Endodermal cell (in vitro differentiated cells): ENCODE data around the gene VRTN. TPM values are rescaled to one million over a fixed set of nuclear protein-coding genes. Genes with fewer than 3 reads are reported as not detected.

ENCODE experiments used
- DNase-seq: peaks from one replicate; pipeline ENCODE4 v3.0.0-alpha.2; 2017
- H3K27ac ChIP-seq: 2 replicates; pipeline ENCODE4 v1.5.1; 2013; ENCODE audit warnings: mild to moderate bottlenecking, low read depth, low read length, moderate library complexity
- H3K27me3 ChIP-seq: 2 replicates; pipeline ENCODE4 v1.6.1; 2013; ENCODE audit warnings: mild to moderate bottlenecking, low read length, moderate library complexity; ENCODE audit not compliant: insufficient read depth, control insufficient read depth, poor library complexity, severe bottlenecking
- H3K36me3 ChIP-seq: 2 replicates; pipeline ENCODE4 v1.7.0; 2013; ENCODE audit warnings: mild to moderate bottlenecking, low read length, moderate library complexity; ENCODE audit not compliant: control insufficient read depth, insufficient read depth
- H3K4me1 ChIP-seq: one replicate; pipeline ENCODE4 v1.7.0; 2013; ENCODE audit warnings: low read length; ENCODE audit not compliant: control insufficient read depth, insufficient read depth
- H3K4me3 ChIP-seq: 2 replicates; pipeline ENCODE4 v1.5.1; 2013; ENCODE audit warnings: mild to moderate bottlenecking, low read length, moderate library complexity
- H3K9ac ChIP-seq: 2 replicates; pipeline ENCODE4 v1.6.1; 2013; ENCODE audit warnings: mild to moderate bottlenecking, low read length, moderate library complexity; ENCODE audit not compliant: poor library complexity, severe bottlenecking; ENCODE audit errors: extremely low read depth
- H3K9me3 ChIP-seq: 2 replicates; pipeline ENCODE4 v1.6.1; 2013; ENCODE audit warnings: mild to moderate bottlenecking, low read length, moderate library complexity; ENCODE audit not compliant: control insufficient read depth
- H3K27ac Mint-ChIP-seq: 2 replicates; pipeline ENCODE4 v1.8.0; 2020; ENCODE audit warnings: mixed read lengths
- H3K27me3 Mint-ChIP-seq: 2 replicates; pipeline ENCODE4 v1.8.0; 2021; ENCODE audit warnings: mild to moderate bottlenecking, mixed read lengths; ENCODE audit not compliant: insufficient read depth
- H3K36me3 Mint-ChIP-seq: 2 replicates; pipeline ENCODE4 v1.8.0; 2020; ENCODE audit warnings: low read depth, mixed read lengths
- H3K4me1 Mint-ChIP-seq: 2 replicates; pipeline ENCODE4 v1.8.0; 2020; ENCODE audit warnings: mixed read lengths
- H3K4me3 Mint-ChIP-seq: 2 replicates; pipeline ENCODE4 v1.8.0; 2020; ENCODE audit warnings: mild to moderate bottlenecking, moderate library complexity, mixed read lengths
- H3K9me3 Mint-ChIP-seq: 2 replicates; pipeline ENCODE4 v1.8.0; 2020; ENCODE audit warnings: mild to moderate bottlenecking, mixed read lengths
- CTCF ChIP-seq: fragments of 200-600 bp; sonication (generic); conservative IDR thresholded peaks from 2 replicates; pipeline ENCODE4 v1.5.0; 2021; ENCODE audit warnings: antibody characterized with exemption, mild to moderate bottlenecking
- WGBS, 2 experiments: methylation state at CpG; one replicate each; pipeline versions ENCODE4 v1.1.5 to v1.1.7; 2013; ENCODE audit warnings: missing lambda C conversion rate in 2 of 2, mixed read lengths in 1 of 2; ENCODE audit not compliant: insufficient coverage in 1 of 2, insufficient read length in 1 of 2; 5-methylcytosine and 5-hydroxymethylcytosine counted together
- total RNA-seq, 2 donors: library from RNA; stranded (reverse); fragmentation: NEBNext Ultra II Directional in 1 of 2; extraction: Animal tissue kit (Norgen Biotek cat#: 25700) in 1 of 2; gene quantifications; 2 replicates in 1 of 2; 3 replicates in 1 of 2; pipeline ENCODE4 v1.2.1, GENCODE V29; 2021

The VRTN gene
- total RNA-seq, 2 donors from 2014 or later: 61.8 to 108 TPM

GRCh38 chr14:74400031-74400685 lies 51.9 kb downstream of the VRTN start:
- no peak overlapping the region for H3K27ac Mint-ChIP-seq
- no peaks in the 10 kb centered on the region for H3K9me3 Mint-ChIP-seq
- no peak overlapping the region for H3K9ac ChIP-seq
- H3K27me3 ChIP-seq: no peaks in the 10 kb centered on the region
- H3K36me3 ChIP-seq: no peaks in the 10 kb centered on the region
- 63 to 71% methylated on average over 13 of the region's 13 CpGs for WGBS, 2 experiments
- H3K4me3 ChIP-seq: no peak overlapping the region
- no peak overlapping the region for H3K4me3 Mint-ChIP-seq
- H3K27me3 Mint-ChIP-seq: no peaks in the 10 kb centered on the region
- peak; percentile 86 for DNase-seq
- H3K9me3 ChIP-seq: no peaks in the 10 kb centered on the region
- H3K4me1 Mint-ChIP-seq: peaks cover 57% of the 10 kb centered on the region
- no peaks in the 10 kb centered on the region for H3K36me3 Mint-ChIP-seq
- H3K4me1 ChIP-seq: peaks cover 30% of the 10 kb centered on the region
- TF ChIP-seq CTCF: peak; percentile 61
- no peak overlapping the region for H3K27ac ChIP-seq

- no peak for TF ChIP-seq CTCF
- H3K4me1 ChIP-seq: peaks cover 30% of the 10 kb centered on the region
- H3K9ac ChIP-seq: no peak overlapping the region
- no peaks in the 10 kb centered on the region for H3K36me3 Mint-ChIP-seq
- H3K27ac ChIP-seq: no peak overlapping the region
- no peaks in the 10 kb centered on the region for H3K27me3 ChIP-seq
- DNase-seq: peak; percentile 63
- H3K27me3 Mint-ChIP-seq: no peaks in the 10 kb centered on the region
- H3K36me3 ChIP-seq: no peaks in the 10 kb centered on the region
- no peaks in the 10 kb centered on the region for H3K9me3 ChIP-seq
- WGBS, 2 experiments: 57% methylated on average over 8 of the region's 8 CpGs; no CpG with 5 or more reads in 1 of the 2 experiments
- no peak overlapping the region for H3K4me3 ChIP-seq
- peaks cover 57% of the 10 kb centered on the region for H3K4me1 Mint-ChIP-seq
- H3K4me3 Mint-ChIP-seq: peak overlapping the region; percentile 25
- H3K9me3 Mint-ChIP-seq: no peaks in the 10 kb centered on the region
- peak overlapping the region; percentile 48 for H3K27ac Mint-ChIP-seq
Observed at GRCh38 chr14:74400919-74401503, 52.7 kb downstream of the VRTN start.

DNA sequence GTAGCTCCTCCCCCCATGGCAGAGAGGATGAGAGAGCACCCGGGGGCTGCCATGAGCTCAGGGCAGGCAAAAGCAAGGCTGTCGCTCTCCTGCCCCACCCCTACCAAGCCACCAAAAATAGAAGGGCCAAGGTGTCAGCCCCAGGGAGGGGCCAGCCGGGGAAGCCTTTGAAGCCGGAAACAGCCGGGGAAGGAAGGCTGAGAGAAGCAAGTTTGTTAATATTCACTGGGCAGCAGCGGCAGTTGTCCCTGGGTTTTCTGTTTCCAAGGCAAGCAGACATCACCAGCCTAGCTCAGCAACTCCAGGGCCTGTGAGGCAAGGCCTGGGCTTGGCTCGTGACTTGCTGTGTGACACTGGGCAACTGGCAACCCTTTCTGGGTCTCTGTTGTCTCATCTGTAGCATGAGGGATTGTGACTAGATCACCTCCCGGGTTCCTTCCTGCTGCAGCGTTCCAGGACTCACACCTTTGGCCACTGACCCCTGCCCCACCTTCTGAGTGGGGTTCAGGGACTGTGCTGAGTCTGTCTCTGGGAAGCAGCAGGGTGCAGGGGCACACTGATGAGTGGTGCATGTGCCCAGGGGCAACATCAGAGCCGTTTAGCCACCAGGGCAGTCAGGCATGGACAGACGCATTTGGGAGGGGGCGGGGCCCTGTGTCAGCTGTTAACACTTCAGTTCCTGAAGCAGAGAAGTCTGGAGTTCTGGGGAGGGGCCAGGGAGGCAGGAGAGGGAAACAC lies 53.4 kb downstream of the VRTN start:
- Mint-ChIP-seq H3K4me1 (peaks cover 57% of the 10 kb centered on the region), H3K9me3 (no peaks in the 10 kb centered on the region), H3K4me3 (peak overlapping the region; percentile 25), H3K36me3 (no peaks in the 10 kb centered on the region), H3K27ac (peak overlapping the region; percentile 48), H3K27me3 (no peaks in the 10 kb centered on the region)
- H3K4me1 ChIP-seq: peaks cover 35% of the 10 kb centered on the region
- H3K9me3 ChIP-seq: no peaks in the 10 kb centered on the region
- no peak for TF ChIP-seq CTCF
- peak overlapping the region; percentile 67 for H3K4me3 ChIP-seq
- no peak overlapping the region for H3K27ac ChIP-seq
- H3K36me3 ChIP-seq: no peaks in the 10 kb centered on the region
- DNase-seq: peak; percentile 91
- no peak overlapping the region for H3K9ac ChIP-seq
- WGBS, 2 experiments: 23 to 24% methylated on average over 7 to 12 of the region's 12 CpGs
- H3K27me3 ChIP-seq: no peaks in the 10 kb centered on the region
